HG02678 (cell line): ENCODE data around the gene PPP2R1A.
A peak's percentile ranks its signal among the peaks of the same experiment; 100 is the strongest.
"Not testable (repeated sequence)": the region's sequence is repeated elsewhere in the genome, so short reads cannot be mapped to it uniquely, and the experiment has no call there.

Experiments
- ATAC-seq: cut with Tn5 transposase; IDR thresholded peaks from one replicate; pipeline ENCODE4 v1.9.1; 2021; ENCODE audit warnings: mild to moderate bottlenecking, moderate library complexity; ENCODE audit not compliant: unreplicated experiment

Gene PPP2R1A

GRCh38 chr19:52237197-52237596, 47.3 kb downstream of the PPP2R1A start:
- ATAC-seq = no peak

- no peak for ATAC-seq
These were observed 48.0 kb downstream of the PPP2R1A start for GRCh38 chr19:52237771-52238400.

GRCh38 chr19:52244021-52244420, 54.2 kb downstream of the PPP2R1A start:
- no peak for ATAC-seq

- ATAC-seq = no peak
These were observed 58.4 kb downstream of the PPP2R1A start for GRCh38 chr19:52248241-52248640.

- ATAC-seq = no peak
These were observed 68.6 kb downstream of the PPP2R1A start for GRCh38 chr19:52258426-52258825.

- ATAC-seq = not testable (repeated sequence)
These were observed 75.7 kb downstream of the PPP2R1A start for GRCh38 chr19:52265556-52265955.

DNA sequence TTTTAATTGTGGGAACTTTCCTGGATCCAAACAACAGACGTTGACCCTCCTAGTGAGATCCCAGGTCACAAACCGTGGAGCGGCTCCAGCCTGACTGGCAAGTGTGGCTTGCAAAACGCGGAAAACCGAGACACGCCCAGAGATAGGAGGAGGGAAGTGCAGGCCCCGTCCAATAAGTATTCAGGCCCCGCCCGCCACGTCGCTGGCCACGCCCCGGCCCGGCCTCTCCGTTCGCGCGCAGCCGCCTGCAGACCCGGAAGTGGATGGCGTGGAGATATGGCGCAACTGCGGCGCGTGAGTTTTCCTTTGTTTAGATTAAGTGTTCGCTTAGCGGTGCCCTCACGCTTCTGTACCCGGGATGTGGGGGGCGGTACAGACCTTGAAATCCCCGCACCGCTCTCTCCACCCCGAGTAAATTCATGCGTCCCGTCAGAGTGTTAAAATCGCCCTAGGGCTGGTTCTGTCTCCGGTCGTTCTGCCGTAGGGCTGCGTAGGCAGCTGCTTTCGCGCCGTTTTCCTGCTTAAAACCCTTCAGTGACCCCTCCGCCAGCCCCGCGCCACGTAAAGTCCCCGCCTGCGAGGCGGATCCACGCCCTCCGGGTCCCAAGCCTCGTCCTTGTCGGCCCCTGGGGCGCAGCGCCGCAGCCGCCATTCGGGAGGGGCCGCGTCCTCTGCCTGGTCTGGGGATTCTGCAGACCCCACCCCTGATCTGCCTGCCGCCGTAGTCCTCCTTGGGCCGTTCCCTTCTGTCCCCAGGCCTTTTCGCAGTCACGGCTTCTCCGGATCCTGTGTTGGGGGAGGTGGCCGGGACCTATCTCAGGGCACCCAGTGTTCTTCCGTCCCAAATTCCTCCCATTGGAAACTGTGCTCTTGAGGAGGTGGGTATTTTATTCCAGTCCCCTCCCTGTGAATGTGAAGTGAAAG, 79.7 kb downstream of the PPP2R1A start, which contains the start of gene ZNF766:
Gene ZNF766, plus strand, starts transcription at position 250 of the 924 bp plus-strand sequence. Its CDS starts 27 bp downstream, at position 277.
- ATAC-seq = peak; percentile 97

GRCh38 chr19:52270266-52270885, 80.5 kb downstream of the PPP2R1A start:
- ATAC-seq = peak; percentile 5

GRCh38 chr19:52273301-52273700, 83.4 kb downstream of the PPP2R1A start:
- ATAC-seq = no peak

DNA sequence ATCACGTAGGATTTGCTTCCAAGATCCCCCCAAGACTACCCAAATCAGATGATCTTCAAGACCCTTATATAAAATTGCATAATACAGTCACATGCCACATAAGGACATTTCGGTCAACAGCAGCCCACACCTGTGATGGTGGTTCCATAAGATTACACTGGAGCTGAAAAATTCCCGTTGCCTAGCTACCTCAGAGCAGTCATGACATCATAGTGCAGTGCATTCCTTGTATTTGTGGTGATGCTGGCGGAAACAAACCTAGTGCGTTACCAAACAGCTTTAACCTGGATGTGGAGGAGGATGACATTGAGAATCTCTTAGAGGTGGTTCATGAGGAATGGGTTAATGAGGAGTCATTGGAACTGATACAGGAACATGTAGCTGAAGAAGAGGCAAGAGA, 84.3 kb downstream of the PPP2R1A start:
- ATAC-seq = no peak

DNA sequence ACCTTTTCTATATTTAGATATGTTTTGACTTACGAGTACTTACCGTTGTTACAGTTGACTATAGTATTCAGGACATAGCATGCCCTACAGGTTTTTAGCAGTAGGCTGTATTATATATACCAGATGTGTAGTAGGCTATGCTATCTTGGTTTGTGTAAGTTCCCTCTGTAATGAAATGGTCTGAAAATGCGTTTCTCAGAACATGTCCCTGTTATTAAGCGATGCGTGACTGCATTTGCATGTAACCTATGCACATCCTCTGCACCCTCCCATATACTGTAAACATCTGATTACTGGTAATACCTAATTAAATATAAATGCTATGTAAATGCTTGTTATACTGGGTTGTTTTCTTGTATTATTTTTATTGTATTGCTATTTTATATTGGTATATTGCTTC, 86.1 kb downstream of the PPP2R1A start:
- no peak for ATAC-seq

- ATAC-seq = no peak
These were observed 87.6 kb downstream of the PPP2R1A start for GRCh38 chr19:52277471-52277870.
